ENCODE measurements around the gene TCAP.

TCAP gene

GRCh38 chr17:39667262-39667944 lies 2.3 kb downstream of the TCAP start:
- no peak for DNase-seq (ENCODE audit: low spot score)

DNA sequence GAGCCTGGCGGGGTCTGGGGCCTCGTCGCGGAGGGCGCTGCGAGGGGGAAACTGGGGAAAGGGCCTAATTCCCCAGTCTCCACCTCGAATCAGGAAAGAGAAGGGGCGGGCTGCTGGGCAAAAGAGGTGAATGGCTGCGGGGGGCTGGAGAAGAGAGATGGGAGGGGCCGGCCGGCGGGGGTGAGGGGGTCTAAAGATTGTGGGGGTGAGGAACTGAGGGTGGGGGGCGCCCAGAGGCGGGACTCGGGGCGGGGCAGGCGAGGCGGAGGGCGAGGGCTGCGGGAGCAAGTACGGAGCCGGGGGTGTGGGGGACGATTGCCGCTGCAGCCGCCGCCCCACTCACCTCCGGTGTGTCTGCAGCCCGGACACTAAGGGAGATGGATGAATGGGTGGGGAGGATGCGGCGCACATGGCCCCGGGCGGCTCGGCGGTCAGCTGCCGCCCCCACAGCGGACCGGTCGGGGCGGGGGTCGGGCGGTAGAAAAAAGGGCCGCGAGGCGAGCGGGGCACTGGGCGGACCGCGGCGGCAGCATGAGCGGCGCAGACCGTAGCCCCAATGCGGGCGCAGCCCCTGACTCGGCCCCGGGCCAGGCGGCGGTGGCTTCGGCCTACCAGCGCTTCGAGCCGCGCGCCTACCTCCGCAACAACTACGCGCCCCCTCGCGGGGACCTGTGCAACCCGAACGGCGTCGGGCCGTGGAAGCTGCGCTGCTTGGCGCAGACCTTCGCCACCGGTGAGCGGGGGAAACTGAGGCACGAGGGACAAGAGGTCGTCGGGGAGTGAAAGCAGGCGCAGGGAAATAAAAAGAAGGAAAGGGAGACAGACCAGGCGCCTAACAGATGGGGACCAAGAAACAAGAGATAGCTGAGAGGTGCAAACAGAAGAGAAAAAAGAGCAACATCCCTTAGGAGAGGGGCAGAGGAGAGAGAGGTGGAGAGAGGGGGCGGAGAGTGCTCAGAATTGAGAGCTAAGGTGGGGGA lies 3.1 kb downstream of the TCAP start, which contains the start of gene PNMT:
Gene PNMT, plus strand, starts transcription at position 509 of the 980 bp plus-strand sequence. Its CDS starts 23 bp downstream, at position 532.
- peak; percentile 82 for DNase-seq (ENCODE audit: low spot score)

DNA sequence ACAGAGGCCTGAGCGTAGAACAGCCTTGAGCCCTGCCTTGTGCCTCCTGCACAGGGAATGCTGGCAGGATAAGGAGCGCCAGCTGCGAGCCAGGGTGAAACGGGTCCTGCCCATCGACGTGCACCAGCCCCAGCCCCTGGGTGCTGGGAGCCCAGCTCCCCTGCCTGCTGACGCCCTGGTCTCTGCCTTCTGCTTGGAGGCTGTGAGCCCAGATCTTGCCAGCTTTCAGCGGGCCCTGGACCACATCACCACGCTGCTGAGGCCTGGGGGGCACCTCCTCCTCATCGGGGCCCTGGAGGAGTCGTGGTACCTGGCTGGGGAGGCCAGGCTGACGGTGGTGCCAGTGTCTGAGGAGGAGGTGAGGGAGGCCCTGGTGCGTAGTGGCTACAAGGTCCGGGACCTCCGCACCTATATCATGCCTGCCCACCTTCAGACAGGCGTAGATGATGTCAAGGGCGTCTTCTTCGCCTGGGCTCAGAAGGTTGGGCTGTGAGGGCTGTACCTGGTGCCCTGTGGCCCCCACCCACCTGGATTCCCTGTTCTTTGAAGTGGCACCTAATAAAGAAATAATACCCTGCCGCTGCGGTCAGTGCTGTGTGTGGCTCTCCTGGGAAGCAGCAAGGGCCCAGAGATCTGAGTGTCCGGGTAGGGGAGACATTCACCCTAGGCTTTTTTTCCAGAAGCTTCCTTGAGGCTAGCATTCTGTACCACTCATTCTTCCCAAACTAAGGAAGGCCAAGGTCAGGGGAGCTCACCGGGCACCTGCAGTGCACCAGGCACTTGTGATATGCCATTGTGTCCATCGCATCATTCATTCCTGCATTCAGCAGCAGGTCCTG lies 5.0 kb downstream of the TCAP start:
- DNase-seq (ENCODE audit: low spot score), result no peak

DNA sequence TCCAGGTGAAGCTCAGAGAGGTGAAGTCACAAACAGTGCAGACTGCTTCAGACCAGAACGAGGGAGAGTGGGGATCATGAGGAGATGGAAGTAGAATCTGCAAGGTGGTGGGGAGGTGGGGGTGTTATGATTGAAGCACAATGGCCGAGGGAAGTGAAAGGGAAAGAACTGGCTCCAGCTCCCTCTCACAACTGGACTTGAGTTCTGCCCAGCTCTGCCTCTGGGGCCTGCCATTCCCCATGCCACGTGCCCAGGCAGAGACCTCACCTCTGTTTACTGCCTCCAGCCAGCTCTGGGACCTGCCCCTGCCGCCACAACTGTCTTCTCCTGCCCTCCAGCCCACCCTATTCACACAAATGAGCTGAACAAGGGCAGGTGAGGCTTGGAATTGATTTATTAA lies 5.6 kb downstream of the TCAP start:
- DNase-seq (ENCODE audit: low spot score), result no peak

- DNase-seq (ENCODE audit: low spot score), result peak; percentile 74
Observed at GRCh38 chr17:39671651-39672521, 6.7 kb downstream of the TCAP start.

DNA sequence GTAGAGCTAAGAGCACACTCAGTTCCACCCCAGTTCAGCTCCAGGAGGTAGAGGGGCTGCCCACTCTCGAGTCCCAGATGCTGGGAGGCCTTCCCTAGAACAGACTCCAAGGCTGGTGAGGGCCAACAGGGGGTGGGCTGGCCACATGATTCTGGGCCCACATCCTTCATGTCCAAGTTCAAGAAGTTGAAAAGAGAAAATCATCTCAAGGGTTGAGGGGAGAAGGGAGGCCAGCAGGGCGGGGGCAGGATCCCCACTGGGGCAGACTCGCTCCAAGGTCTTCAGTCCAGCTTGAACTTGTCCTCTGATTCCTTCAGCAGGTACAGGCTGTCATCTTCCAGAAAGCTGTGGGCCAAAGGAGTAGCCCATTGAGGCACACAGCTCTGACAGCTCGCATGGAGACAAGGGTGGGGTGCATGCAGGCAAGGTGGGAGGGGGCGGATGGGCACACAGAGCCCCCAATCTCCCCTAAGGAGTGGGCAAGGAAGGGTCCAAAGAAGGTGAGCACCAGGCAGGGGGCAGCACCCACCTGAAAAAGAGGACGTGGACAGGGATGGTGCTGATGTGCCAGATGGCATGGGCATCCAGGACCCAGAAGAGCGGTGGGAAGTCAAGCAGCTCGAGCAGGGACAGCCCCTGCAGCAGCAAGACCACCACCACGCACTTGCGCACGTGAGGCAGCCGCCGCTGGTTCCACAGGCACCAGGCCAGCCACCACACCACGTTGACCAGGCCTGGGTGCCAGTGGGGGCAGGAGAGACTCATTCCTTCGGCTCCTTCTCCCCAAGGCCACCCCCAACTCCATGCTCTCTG lies 7.6 kb downstream of the TCAP start:
- DNase-seq (ENCODE audit: low spot score), result no peak

- DNase-seq (ENCODE audit: low spot score), result no peak
Observed at GRCh38 chr17:39673335-39674081, 8.4 kb downstream of the TCAP start.

DNA sequence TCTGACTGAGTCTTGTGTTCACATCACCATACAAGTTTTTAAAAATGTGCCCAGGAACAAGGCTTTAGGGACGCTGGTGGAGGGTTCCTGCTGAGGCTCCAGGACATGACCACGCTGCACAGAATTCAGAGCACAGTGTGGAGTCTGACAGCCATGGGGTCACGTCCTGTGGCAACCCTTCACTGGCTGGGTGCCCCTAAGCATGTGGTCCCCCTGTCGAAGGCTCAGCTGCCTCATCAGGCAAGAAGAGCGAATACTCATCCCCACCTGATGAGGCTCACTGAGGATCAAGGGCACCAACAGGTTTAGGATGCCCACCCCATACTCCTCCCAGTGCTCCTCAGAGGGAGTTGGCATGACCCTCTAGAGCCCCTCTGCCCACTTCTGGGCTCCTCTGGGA lies 9.0 kb downstream of the TCAP start:
- DNase-seq (ENCODE audit: low spot score), result no peak

DNA sequence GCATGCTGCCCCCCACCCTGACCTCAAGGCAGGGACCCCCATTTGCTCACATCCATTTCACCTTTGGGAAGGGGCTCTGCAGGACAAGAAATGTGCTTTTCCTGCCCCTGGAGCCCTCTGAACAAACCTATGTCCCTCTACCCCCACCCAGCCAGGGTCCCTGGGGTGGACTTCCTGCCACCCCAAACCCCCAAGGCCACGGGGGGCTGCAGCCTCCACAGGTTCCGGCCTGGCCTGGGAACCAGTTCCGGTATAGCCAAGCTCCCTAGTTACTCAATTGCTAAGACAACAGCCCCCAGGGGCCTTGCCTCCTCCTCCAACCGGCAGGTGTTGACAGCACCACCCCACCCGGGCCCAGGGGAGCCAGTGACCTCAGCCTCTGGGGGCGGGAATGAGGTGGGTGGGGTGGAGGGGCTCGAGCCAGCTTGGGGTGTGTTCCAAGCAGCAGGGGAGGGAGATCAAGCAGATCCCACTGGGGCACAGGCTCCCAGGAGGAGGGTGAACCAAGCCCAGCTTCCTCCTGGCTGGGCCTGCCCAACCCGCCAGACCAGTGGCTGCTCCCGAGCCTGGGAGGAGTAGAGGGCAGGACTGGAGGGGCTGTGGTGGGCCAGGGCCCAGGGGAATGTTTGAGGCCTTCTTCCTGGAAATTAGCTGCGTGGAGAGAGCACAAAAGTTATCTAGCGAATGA lies 9.7 kb downstream of the TCAP start:
- DNase-seq (ENCODE audit: low spot score), result no peak

DNA sequence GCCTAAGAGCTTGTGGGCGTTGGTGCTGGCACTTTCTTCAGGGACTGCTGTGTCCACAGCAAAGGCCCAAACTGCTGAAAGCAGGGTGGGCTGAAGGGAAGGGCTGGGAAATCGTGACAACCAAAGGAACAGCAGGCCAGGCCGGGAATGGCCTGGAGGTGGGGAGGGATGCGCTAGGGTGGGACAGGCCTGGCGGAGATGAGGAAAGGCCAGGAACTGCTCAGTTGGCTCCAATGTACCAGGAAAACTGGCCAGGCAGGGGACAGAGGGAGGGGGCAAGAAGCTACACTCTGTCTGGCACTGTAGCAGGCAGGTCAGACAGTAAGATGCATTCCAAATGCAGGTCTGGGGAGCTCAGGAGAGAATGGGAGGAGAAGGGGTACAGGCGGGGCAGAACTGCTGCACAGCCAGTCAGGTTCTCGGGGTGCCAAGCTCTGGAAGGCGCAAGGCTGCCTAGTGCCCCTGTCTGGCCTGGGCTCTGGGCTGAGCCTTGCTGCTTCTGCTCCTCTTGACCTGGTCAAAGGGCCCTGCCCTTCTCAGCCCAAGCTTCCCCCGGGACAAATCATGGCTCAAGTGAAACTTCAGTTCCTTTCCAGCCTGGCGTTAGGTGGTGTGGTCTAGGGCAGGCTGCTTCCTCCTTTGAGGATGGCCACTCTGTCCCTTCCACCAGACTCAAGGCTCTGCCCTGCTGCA lies 10.4 kb downstream of the TCAP start:
- no peak for DNase-seq (ENCODE audit: low spot score)

DNA sequence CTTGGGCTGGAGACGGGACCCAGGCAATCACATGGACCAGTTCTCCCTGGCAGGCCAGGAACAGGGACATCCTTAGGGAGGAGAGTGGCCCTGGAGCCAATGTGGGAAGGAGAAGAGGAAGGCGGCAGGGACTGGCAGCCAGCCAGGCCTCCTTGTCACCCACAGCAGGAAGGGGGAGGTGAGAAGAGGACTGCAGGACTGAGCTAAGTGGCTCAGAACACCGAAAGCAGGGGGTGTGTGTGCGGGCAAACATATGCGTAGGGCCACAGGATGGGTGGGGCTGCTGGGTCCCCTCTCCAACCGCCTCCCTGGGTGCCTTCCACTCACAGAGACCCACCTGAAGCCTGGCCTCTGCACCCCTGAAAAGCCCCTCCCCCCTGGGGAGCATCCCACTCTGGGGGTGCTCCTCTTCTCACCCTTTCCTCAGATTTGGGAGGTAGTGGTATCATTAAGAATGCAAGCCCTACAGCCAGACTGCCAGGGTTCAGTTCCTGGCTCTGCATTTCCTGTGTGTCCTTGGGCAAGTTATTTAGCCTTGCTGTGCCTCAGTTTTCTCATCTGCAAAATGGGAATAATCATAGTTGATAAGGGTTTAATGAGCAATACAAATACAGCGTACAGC lies 11.2 kb downstream of the TCAP start:
- no peak for DNase-seq (ENCODE audit: low spot score)

- DNase-seq (ENCODE audit: low spot score), result no peak
Observed at GRCh38 chr17:39677072-39677471, 11.9 kb downstream of the TCAP start.

GRCh38 chr17:39677542-39678339 lies 12.6 kb downstream of the TCAP start:
- DNase-seq (ENCODE audit: low spot score), result no peak

DNA sequence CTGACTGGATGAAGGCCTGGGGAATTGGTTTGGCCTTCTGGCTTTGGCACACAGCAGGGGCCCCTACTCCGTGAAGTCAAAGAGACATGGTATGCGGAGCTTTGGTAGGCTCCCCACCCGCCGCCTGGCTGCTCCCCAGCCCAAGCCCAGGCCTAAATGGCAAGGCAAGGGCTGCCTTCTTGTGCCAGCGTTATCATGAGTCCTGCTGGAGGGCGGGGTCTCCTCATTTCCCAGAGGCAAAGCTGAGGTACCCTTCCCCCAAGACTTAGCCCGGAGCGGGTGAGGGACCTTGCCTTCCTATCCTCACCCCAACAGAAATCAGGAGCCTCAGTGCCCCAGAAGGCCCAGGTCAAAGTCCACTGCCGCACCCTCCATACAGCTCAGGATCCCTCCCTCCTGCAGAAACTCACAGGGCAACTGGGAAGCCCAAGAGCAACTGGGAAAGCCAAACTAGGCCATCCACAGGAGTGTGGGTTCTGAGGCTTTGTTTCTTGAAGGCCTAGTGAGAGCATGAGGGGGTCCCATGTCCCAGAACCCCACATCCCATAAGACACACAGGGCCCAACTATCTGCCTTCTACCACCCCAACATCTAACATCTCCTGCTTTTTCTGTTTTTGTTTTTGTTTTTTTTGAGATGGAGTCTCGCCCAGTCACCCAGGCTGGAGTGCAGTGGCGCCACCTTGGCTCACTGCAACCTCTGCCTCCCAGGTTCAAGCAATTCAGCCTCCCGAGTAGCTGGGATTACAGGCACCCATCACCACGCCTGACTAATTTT lies 13.4 kb downstream of the TCAP start:
- no peak for DNase-seq (ENCODE audit: low spot score)

DNA sequence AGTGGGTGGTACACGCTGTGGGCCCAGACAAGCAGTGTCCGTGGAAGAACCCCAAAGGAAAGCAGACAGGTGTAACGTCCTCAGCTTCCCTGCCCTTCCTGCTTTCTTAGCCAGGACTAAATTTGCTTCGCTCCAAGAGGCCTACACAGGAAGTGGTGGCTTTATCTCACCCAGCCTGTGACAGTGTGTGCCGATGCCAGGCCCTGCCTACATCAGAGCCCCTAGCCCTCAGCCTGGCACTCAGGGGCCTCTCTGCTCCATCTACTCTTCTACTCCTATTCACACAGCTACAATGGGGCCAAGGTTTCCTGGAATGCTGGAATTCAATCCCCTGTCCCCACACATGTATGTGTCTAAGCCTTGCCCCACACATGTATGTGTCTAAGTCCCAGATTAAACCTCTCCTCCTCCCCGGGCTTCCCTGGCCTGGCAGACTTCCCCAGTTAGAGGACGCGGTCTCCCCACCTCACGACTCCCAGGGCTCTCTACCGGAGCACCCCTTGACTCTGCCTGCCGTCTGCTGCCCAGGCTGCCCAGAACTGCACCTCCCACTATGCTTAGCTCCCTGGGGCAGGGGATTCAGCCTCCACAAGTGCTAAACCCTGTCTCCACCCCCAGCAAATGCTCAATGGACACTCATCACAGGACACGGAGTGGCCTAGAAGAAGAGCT lies 14.5 kb downstream of the TCAP start:
- no peak for DNase-seq (ENCODE audit: low spot score)
